ENCODE measurements around the gene ACIN1. TPM values are rescaled to one million over a fixed set of nuclear protein-coding genes. Genes with fewer than 3 reads are reported as not detected.

ACIN1 gene
- total and polyA plus RNA-seq, 2 of the 13 experiments (the other 11 are each of a cell fraction or from before 2014, with no cell fraction given), result 165 to 183 TPM

DNA sequence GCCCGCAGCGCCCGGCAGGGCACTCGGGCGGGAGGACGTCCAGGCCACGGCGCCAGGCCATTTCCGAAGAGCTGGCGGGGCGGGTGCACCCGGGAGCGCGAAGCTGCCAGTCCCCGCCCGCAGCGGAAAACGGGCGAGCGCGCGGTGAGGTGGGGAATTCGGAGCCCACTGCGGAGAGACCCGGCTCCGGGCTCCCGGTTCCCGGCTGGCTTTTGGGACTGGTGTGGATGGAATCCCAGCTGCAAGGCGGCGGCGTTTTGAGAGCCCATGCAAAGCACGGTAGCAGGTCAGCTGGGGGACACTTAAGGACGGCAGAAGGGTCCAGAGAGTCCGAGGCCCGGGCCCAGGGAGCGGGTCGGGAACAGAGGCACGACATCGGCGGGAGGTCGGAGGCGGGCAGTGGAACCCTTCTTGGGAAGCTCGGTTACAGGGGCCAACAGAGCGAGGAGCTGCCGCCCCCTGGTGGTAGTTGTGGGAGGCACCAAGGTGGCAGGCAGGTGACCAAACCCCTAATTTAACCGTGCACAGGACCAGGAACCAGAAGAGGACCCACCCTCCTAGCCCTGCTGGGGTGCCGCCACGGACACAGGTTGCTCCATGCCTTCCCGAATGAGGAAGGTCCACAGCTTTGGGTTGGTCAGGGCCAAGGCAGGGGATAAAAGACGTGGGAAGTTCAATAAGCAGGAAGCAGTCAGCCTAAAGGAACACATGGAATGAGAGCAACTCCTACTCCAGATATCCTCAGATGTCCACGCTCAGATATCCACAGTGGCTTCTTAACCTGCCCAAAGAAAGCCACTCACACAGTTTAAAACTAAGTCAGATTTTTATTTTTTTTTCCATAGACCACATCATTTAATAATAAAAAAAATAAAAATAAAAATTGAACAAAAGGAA, 36.9 kb downstream of the ACIN1 start (continued):
- TF ChIP-seq, protein P1, sequence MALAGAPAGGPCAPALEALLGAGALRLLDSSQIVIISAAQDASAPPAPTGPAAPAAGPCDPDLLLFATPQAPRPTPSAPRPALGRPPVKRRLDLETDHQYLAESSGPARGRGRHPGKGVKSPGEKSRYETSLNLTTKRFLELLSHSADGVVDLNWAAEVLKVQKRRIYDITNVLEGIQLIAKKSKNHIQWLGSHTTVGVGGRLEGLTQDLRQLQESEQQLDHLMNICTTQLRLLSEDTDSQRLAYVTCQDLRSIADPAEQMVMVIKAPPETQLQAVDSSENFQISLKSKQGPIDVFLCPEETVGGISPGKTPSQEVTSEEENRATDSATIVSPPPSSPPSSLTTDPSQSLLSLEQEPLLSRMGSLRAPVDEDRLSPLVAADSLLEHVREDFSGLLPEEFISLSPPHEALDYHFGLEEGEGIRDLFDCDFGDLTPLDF (CRISPR knock-in tag; IDR thresholded peaks at IDR 0.05), result no peak; the same call in 1 of the 2 replicates
- TF ChIP-seq ZNF574 (CRISPR knock-in tag; IDR thresholded peaks at IDR 0.05) (peak; percentile 66), NFRKB (IDR thresholded peaks at IDR 0.05) (no peak), ZNF30 (CRISPR knock-in tag; IDR thresholded peaks at IDR 0.05) (no peak), ZFYVE20 (CRISPR knock-in tag; IDR thresholded peaks at IDR 0.05; ENCODE audit: borderline replicate concordance, low read depth) (no peak), ZSCAN20 (CRISPR knock-in tag; IDR thresholded peaks at IDR 0.05; ENCODE audit: borderline replicate concordance) (no peak), PHF8 (CRISPR knock-in tag; IDR thresholded peaks at IDR 0.05) (peak; percentile 55), ZNF709 (CRISPR knock-in tag; IDR thresholded peaks at IDR 0.05) (peak; percentile 67; the same call in 1 of the 2 replicates), ZNF382 (CRISPR knock-in tag; IDR thresholded peaks at IDR 0.05; ENCODE audit: borderline replicate concordance) (no peak), KMT2B (CRISPR knock-in tag; IDR thresholded peaks at IDR 0.05) (peak; percentile 66), CCAR2 (optimal IDR thresholded peaks at IDR 0.05; ENCODE audit: low read depth, low read length) (no peak), GFI1 (CRISPR knock-in tag; IDR thresholded peaks at IDR 0.05; ENCODE audit: borderline replicate concordance) (peak; percentile 80; the same call in 1 of the 2 replicates), ZNF782 (CRISPR knock-in tag; IDR thresholded peaks at IDR 0.05; ENCODE audit: borderline replicate concordance) (peak; percentile 98), ELF4 (CRISPR knock-in tag; IDR thresholded peaks at IDR 0.05; ENCODE audit: borderline replicate concordance) (no peak; the same call in 1 of the 2 replicates), ZNF784 (CRISPR knock-in tag; IDR thresholded peaks at IDR 0.05; ENCODE audit: borderline replicate concordance) (peak; percentile 85), ZNF207 (IDR thresholded peaks at IDR 0.05; ENCODE audit: borderline replicate concordance) (no peak), CENPT (CRISPR knock-in tag; IDR thresholded peaks at IDR 0.05; ENCODE audit: low read depth) (no peak; the same call in 1 of the 2 replicates), PRDM4 (CRISPR knock-in tag; IDR thresholded peaks at IDR 0.05; ENCODE audit: borderline replicate concordance) (peak; percentile 40; the same call in 1 of the 2 replicates)
- TF ChIP-seq, protein P2, sequence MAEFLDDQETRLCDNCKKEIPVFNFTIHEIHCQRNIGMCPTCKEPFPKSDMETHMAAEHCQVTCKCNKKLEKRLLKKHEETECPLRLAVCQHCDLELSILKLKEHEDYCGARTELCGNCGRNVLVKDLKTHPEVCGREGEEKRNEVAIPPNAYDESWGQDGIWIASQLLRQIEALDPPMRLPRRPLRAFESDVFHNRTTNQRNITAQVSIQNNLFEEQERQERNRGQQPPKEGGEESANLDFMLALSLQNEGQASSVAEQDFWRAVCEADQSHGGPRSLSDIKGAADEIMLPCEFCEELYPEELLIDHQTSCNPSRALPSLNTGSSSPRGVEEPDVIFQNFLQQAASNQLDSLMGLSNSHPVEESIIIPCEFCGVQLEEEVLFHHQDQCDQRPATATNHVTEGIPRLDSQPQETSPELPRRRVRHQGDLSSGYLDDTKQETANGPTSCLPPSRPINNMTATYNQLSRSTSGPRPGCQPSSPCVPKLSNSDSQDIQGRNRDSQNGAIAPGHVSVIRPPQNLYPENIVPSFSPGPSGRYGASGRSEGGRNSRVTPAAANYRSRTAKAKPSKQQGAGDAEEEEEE (CRISPR knock-in tag; IDR thresholded peaks at IDR 0.05; ENCODE audit: borderline replicate concordance), result no peak

Measured in HepG2 (cell line).